C4-2B (cell line): ENCODE data around the gene FOXP1.

Experiments used
- ZFX ChIP-seq: fragments of 450-650 bp; IDR thresholded peaks from 2 replicates; pipeline ENCODE4 v1.6.1; 2017
- TF ChIP-seq, protein P1 (sequence below): fragments of 450-650 bp; conservative IDR thresholded peaks from 2 replicates; pipeline ENCODE4 v1.5.1; 2017; ENCODE audit warnings: mild to moderate bottlenecking

DNA sequence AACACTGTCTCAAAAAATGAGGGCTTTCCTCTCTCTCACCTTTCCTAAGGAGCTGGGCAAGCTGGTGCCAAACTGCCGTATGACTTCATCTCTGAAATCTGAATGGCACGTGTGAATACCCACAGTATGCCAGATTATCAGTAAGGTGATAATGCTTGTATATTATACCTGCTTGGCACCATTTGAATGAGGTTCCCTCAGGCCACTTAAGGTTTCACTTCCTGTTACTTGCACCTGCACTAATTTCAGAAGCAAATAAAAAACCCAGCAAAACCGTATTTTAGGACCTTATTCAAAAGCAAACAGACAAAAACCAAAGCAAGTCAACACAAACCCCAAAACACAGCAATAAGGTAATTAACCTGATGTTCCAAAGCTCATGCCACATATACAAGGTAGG, 19.7 kb downstream of the FOXP1 start:
- TF ChIP-seq, protein P1, sequence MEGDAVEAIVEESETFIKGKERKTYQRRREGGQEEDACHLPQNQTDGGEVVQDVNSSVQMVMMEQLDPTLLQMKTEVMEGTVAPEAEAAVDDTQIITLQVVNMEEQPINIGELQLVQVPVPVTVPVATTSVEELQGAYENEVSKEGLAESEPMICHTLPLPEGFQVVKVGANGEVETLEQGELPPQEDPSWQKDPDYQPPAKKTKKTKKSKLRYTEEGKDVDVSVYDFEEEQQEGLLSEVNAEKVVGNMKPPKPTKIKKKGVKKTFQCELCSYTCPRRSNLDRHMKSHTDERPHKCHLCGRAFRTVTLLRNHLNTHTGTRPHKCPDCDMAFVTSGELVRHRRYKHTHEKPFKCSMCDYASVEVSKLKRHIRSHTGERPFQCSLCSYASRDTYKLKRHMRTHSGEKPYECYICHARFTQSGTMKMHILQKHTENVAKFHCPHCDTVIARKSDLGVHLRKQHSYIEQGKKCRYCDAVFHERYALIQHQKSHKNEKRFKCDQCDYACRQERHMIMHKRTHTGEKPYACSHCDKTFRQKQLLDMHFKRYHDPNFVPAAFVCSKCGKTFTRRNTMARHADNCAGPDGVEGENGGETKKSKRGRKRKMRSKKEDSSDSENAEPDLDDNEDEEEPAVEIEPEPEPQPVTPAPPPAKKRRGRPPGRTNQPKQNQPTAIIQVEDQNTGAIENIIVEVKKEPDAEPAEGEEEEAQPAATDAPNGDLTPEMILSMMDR: no peak
- TF ChIP-seq ZFX: no peak
